Suprapubic skin (tissue), 4 donors: ENCODE measurements around the gene LRCH1.

Experiments
- EP300 ChIP-seq: sonication (generic); formaldehyde crosslinking; IDR thresholded peaks from one replicate; pipeline ENCODE4 v1.6.1; 2017; ENCODE audit warnings: antibody characterized with exemption
- POLR2A ChIP-seq, 2 donors: fragments of 450-650 bp; IDR thresholded peaks; one replicate each; pipeline ENCODE4 v1.6.1; 2017; ENCODE audit warnings: antibody characterized with exemption in 2 of 2, mild to moderate bottlenecking in 2 of 2, moderate library complexity in 2 of 2
- POLR2AphosphoS5 ChIP-seq, 3 donors: sonication (generic); formaldehyde crosslinking; IDR thresholded peaks; one replicate each; pipeline ENCODE4 v1.6.1; 2017; ENCODE audit warnings: antibody characterized with exemption in 3 of 3
- TF ChIP-seq, protein P1 (sequence below), 2 donors: fragments of 200-600 bp in 1 of 2; fragments of 450-650 bp in 1 of 2; sonication (generic) in 1 of 2; IDR thresholded peaks; one replicate each; pipeline ENCODE4 v1.5.1; 2016 to 2019; ENCODE audit warnings: antibody characterized with exemption in 2 of 2, mild to moderate bottlenecking in 1 of 2, moderate library complexity in 1 of 2

DNA sequence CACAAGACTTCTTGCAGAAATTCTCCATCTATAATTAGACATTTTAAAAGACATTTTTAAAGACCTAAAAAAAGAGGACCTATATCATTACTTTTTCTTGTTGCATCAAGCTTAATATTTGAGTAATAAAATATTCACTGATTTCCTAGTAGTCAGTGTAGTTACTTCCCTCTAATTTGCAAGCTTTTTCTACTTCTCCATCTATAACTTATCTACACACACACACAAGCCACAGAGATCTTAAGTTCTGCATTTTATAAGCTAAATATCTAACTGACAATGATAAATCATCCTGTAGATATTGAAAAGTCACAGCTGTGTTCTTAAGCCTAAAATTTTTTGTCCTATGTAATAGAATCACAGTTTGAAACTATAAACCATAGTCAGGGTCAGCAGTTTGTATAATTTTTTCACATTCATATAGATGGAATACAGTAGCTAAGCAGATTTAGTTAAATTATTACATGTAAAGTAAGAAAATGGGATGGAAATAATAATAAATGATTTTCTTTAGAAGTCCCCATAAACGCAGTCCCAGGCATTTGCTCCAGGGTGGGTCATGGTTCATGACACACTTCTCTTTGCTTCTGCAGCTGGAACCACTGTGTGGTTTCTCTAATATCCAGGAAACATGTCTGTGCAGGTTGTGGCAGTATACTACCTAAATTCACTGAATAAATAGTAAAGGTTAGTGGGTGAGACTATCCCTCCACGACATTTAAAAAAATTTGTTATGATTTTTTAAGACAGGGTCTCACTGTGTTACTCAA is 183.8 kb downstream of the LRCH1 start:
- TF ChIP-seq, protein P1, sequence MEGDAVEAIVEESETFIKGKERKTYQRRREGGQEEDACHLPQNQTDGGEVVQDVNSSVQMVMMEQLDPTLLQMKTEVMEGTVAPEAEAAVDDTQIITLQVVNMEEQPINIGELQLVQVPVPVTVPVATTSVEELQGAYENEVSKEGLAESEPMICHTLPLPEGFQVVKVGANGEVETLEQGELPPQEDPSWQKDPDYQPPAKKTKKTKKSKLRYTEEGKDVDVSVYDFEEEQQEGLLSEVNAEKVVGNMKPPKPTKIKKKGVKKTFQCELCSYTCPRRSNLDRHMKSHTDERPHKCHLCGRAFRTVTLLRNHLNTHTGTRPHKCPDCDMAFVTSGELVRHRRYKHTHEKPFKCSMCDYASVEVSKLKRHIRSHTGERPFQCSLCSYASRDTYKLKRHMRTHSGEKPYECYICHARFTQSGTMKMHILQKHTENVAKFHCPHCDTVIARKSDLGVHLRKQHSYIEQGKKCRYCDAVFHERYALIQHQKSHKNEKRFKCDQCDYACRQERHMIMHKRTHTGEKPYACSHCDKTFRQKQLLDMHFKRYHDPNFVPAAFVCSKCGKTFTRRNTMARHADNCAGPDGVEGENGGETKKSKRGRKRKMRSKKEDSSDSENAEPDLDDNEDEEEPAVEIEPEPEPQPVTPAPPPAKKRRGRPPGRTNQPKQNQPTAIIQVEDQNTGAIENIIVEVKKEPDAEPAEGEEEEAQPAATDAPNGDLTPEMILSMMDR (IDR thresholded peaks at IDR 0.05) = no peak
- TF ChIP-seq EP300 (no peak), POLR2A (IDR thresholded peaks at IDR 0.05) (no peak), POLR2AphosphoS5 (IDR thresholded peaks at IDR 0.05) (no peak)
